ENCODE data around the gene EPHB2. TPM values are rescaled to one million over a fixed set of nuclear protein-coding genes. Genes with fewer than 3 reads are reported as not detected.

Gene EPHB2
- total RNA-seq, 1 experiment from 2014 or later, result 3.3 TPM

DNA sequence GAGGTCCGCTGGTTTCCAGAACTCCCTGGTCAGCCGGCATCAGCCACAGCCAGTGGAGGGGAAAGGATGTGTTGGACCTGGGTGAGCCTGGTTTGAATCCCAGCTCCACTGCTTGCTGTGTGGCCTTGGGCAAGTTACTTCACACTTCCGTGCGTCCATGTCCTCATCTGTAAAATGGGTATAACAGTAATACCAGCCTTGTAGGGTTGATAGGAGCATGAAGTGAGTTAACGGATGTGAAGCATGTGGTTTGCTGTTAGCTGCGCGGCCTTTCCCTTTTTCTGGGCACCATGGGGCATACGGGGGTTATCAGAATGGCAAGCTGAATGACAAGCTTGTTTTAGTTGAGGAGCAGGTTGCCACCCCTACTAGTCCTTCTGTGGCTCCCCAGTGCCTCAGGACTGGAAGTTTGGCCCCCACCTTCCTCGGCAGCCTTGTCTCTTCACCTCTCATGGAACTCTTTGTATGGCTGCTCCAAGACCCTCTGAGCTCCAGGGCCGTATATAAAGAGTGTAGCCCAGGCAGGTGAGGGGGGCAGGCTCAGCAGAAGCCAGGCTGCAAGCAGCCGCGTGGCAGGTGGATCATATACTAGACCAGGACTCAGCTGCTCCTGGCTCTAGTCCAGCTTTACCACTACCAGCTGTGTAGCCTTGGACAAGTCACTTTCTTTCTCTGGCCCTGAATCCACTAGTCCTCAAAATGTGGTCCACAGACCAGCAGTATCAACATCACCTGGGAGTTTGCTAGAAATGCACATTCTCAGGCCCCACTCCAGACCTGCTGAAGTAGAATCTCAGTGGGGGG lies 166.7 kb downstream of the EPHB2 start:
- DNase-seq (ENCODE audit: low spot score), result no peak

DNA sequence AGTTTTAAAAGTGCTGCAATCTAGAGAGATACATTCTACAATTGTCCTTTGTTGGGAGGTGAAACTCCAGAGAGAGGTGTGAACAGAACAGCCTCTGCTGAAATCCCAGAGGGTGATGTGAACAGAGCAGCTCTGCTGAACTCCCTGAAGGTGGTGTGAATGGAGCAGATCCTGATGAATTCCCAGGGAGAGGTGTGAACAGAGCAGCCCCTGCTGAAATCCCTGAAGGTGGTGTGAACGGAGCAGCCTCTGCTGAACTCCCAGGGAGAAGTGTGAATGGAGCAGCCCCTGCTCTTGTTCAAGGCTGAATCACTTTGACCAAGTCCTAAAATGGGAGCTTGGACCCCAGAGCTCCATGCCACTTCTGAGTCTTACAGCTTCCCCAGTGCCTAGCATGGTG lies 167.3 kb downstream of the EPHB2 start:
- DNase-seq (ENCODE audit: low spot score), result no peak

DNA sequence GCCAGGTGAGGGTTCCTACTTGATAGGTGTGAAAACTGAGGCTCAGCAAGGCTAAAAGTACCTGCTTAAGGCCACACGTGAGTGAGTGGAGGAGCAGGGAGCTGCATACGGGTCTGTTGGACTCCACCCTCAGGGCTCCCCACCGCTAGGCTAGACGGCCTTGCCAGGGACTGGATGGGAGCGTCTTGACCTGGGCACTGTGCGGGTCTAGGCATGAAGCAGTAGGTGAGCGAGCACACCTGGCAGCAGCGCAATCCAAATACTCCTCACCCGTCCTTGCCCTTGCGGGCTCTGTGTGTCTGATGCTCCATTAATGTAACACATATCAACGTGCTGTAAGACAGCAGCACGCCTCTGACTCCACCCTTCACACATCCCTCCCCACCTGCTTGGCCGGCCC lies 168.0 kb downstream of the EPHB2 start:
- no peak for DNase-seq (ENCODE audit: low spot score)

DNA sequence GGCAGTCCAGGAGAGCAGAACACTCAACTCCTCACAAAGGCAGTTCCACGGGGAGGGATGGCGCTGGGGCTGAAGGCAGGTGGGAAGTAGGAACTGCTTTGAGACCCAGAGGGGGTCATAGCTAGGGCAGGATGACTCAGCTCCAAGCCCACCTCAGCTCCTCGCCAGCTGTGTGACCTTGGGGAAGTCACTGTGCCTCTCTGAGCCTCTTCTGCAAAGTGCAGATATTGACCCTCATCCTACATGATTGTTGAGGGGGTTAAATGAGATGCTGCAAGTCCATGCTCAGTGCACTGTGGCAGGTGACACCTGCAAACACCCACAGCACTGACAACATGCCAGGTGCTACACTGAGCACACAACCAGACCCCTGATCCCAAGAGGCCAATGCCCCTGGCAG lies 168.8 kb downstream of the EPHB2 start:
- DNase-seq (ENCODE audit: low spot score), result no peak

DNA sequence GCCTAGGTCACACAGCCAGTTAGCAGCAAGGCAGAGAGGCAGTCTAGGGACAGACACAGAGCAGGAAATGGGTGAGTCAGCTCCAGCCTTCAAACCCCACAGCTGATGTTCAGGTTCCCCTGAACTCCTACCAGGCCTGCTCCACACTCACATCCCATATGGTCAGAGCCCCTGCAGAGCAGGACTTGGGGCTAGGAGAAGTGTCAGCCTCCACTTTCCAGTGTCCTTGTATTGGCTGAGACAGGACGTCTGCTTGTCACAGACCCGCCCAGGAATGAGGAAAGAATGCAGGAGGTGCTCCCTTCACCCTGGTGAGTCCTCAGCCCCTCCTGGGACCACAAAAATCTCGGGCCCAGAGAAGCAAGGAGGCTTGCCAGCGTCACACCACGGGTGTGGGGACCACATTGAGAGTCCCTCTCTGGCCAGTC lies 169.5 kb downstream of the EPHB2 start:
- DNase-seq (ENCODE audit: low spot score), result no peak

DNA sequence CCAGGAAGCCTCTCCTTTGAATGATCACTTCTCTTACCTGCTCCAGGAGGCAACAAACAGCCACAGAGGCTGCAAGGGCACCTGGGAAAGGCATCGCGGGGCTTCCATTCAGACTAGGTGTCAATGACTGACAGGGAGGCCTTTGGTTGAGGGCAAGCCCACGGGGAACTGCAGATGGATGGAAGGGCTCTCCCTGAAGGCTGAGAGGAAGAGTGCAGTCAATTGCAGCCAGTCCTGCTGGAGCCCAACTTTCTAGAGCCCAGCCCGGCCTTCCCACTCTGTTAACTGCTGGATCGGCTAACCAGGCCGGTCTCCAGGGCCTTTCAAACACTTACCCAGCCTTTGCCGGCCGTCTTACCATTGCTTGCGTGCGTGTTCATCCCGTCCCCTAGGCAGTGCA lies 172.8 kb downstream of the EPHB2 start:
- no peak for DNase-seq (ENCODE audit: low spot score)

DNA sequence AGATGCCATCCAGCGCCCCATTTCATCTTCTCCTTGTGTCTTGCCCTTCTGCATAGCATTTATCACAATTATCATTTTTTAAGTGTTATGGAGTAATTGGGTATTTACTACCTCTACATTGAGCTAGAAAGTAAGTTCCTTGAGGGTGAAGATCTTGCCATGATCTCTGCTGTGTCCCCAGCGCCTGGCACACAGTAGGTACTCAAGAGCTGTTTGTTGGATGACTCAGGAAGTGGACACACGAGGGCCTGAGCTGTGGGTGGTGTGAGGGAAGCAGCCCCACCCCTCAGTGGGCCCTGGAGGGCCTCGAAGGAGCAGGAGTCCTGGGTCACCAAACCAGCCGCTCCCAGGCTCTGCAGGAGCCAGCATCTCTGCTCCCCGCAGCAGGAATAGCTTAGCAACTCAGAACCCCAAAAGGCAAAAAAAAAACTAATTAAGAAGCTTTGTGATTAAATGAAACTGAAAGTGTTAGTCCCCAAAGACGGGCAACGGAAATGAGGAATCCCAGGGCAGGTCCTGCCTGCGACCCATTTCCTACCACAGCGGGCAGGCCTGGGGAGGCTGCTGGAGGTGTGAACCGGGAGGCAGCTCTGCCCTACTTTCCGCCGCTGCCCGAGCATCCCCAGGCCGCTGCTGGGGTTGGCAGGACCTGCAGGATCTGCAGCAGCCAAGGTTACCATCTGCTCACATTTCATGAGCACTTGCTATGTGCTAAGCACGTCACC lies 174.3 kb downstream of the EPHB2 start:
- DNase-seq (ENCODE audit: low spot score), result no peak

DNA sequence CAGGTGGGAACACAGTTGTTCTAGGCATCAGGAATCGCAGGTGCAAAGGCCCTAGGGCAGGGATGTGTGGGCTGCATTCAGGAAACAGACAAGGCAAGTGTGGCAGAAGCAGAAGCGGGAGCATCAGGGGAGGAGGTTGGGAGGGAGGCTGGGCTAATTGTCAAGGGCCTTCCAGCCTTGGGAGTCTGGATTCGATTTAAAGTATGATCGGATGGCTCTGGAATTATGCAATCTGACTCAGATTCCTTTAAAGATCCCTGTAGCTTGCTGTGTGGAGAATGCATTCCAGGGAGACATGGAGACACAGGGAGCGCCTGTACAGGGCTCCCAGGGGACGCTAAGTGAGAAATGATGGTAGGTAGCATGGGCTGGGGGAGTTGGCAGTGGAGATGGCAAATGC lies 175.6 kb downstream of the EPHB2 start:
- no peak for DNase-seq (ENCODE audit: low spot score)

DNA sequence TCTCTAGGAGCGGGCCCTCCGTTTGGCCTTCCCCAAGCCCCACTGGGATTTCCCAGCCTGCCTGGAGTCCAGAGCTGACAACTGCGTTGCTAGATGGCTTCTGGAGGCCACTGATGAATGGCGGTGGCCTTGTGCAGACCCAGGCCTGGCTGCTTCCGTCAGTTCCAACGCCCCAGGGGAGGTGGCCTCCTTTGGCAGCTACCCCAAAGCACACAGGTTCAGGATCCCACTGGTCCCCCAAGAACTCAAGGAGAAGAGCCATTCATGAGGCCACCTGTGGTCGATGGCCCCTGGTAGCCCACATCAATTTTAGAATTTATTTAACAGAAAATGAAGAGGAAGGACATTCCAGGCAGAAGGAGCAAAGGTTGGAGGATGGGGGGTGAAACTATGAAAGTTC lies 176.9 kb downstream of the EPHB2 start:
- DNase-seq (ENCODE audit: low spot score), result no peak

DNA sequence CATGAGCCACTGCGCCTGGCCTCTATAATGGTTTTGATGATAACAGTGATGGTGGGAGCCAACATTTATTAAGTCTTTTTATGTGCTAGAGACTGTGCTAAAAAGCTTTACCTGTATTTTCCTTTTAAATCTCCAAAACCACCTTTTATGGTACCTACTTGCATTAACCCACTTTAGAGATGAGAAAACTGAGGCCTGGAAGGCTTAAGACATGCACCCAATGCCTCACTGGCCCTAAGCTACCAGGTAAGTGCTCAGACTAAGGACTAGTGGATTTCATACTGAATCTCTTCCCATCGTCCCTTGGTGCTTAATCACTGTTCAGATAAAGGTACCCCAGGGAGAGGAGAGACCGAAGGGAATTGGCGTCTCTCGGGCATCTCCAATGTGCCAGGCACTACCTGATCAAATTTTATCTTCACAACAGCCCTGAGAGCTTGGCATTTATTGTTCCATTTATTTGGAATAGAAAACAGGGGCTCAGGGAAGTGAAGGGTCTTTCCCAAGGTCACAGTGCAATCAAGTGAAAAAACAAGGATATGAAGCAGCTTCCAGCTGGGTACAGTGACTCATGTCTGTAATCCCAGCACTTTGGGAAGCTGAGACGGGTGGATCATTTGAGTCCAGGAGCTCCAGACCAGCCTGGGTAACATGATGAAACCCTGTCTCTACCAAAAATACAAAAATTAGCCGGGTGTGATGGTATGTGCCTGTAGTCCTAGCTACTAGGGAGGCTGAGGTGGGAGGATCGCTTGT lies 177.9 kb downstream of the EPHB2 start:
- no peak for DNase-seq (ENCODE audit: low spot score)

DNA sequence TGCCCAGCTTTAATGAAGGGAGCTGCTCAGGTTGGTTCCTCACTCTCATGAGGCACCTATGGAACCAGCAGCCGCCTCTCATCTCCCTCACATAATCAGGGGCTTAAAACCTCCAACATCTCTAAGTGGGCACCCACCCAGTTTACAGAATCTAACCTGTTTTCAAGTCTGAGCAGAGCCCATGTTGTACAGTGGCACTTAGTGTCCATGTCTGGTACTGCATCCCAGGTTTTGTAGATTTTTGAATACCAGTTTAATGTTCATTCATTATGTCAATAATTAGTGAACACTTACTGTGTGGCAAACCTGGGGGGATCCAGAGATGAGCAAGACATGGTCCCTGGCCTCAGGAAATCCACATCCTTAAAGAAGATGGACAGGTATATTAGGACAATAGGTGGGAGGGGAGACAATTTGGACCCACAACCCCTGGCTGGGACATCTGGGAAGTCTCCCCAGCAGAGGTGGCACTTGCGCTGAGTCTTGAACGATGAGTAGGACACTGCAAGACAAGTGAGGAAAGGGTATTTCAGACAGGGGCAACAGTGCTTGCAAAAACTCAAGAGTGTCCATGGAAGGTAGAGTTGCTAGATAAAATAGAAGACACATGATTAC lies 178.7 kb downstream of the EPHB2 start:
- DNase-seq (ENCODE audit: low spot score), result peak; percentile 64

DNA sequence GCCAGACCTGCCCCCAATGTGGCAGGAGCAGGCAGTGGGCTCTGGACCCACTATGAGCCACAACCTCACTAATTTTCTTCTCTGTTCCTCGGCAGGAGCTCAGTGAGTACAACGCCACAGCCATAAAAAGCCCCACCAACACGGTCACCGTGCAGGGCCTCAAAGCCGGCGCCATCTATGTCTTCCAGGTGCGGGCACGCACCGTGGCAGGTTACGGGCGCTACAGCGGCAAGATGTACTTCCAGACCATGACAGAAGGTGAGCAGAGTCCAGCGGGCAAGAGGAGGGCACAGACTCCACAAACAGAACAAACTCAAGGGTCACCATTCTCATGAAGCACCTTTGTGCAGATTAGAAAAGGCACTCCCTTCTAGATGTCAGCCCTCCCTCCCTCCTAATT lies 182.2 kb downstream of the EPHB2 start:
- DNase-seq (ENCODE audit: low spot score), result no peak

DNA sequence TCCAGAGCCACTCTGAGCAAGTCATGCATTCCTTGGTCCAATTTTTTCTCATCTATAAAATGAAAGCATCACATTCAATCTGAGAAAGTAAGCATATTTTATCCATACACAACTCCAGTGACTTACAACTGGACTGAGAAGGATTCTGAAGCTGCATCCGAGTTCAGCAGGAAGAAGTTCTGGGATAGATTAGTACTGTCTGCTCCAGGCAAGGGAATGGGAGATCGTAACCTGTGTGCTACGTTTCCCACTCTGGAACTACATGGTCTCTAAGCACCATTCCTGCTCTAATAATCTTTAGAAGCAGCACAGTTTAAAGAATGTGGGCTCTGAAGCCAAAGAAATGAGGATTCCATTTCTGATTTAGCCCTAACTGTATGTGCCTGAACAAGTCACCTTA lies 182.7 kb downstream of the EPHB2 start:
- no peak for DNase-seq (ENCODE audit: low spot score)

DNA sequence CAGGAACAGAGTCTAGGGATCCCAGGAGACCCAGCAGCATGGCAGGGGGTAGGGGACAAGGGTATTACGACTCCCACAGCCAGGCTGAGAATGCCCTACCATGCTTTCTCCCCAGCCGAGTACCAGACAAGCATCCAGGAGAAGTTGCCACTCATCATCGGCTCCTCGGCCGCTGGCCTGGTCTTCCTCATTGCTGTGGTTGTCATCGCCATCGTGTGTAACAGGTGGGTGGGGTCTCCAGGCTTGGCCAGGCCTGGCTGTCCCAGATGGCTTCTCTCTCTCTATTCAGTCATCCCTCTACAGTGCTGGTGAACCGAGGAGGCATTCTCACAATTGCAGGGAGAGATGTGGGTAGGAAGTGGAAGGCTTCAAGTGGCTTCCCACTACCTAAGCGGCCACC lies 184.7 kb downstream of the EPHB2 start:
- no peak for DNase-seq (ENCODE audit: low spot score)

DNA sequence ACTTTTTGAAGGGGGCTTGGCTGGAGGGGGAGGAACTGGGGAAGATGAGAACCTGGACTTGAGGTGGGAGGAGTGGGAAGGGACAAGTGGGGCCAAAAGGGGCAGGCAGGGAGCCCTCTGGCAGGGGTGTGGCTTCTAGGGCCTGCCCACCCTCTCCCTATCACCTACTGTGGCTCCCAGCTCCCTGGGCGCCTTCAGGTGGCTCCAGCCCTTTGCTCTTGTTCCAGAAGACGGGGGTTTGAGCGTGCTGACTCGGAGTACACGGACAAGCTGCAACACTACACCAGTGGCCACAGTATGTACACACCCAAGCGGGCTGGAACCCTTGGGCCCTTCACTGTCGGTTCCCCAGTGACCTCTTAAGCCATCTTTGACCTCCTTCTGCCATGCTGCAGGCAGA lies 185.5 kb downstream of the EPHB2 start:
- no peak for DNase-seq (ENCODE audit: low spot score)

DNA sequence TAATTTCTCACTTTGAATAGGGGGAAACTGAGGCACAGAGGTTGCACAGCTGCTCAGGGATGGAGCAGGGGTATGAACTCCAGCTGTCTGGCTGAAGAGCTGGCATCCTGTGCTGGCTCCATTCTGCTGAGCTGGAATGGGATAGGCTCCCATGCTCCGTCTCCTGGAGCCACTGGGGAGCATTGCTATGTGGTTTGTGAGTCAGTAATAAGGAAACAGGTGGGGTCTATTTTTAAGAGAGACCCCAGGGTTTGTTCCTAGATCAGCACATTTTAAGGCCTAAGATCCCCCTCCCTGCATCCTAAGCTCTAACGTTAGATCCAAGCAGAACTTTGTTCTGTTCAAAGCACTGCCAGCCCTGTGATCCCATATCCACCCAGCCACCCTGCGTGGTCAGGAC lies 189.8 kb downstream of the EPHB2 start:
- DNase-seq (ENCODE audit: low spot score), result no peak

DNA sequence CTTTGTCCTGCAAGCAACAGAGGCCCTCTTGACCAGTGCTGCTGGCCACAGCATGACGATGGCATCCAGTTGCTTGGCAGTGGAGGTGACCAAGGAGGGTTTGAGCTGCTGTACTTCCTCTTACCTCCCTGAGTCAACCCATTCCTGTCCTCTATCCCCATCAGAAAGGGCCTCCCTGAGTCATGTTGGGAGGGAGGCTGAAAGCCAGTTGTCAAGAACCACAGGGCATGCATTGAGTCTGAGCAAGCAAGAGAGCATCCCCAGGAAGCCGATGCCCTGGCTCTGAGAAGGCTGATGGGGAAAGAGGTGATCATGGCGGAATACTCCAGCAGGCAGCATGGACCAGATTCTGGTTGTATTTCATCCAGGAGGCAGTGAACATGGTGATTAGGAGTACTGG lies 192.5 kb downstream of the EPHB2 start:
- no peak for DNase-seq (ENCODE audit: low spot score)

DNA sequence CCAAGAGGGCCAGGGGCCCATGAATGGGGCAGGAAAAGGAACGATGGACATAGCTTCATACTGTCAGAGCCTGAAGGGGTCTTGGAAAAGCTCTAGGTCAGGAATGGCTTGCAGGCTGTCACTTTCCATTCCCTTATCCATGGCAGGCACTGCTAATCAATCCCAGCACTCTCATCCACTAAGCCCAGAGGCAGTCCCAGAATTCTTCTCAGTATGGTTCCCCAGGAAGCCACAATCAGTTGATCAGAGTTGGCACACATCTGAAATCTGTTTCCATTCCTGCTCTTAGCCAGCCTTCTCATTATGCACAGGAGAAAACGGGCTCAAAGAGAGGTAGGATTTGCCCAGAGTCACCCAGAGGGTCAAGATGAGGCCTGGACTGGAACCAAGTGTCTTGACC lies 196.3 kb downstream of the EPHB2 start:
- no peak for DNase-seq (ENCODE audit: low spot score)

DNA sequence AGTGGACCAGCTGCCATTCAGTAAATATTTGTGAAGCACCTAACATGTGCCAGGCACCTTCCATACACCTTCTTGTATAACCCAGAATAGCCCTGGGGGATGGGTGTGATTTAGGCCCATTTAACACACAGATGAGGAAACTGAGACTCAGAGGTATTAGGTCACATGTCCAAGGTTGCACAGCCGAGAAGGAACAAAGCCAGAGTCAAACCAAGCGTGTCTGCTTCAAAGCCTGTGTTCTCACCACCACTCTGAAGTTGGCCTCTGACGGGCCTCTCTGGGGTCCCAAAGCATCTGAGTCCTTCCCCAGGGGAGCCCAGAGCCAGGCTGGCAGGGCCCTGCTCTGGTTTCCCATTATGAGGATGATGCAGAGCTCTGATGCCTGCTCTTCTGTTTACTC lies 196.9 kb downstream of the EPHB2 start:
- DNase-seq (ENCODE audit: low spot score), result no peak

DNA sequence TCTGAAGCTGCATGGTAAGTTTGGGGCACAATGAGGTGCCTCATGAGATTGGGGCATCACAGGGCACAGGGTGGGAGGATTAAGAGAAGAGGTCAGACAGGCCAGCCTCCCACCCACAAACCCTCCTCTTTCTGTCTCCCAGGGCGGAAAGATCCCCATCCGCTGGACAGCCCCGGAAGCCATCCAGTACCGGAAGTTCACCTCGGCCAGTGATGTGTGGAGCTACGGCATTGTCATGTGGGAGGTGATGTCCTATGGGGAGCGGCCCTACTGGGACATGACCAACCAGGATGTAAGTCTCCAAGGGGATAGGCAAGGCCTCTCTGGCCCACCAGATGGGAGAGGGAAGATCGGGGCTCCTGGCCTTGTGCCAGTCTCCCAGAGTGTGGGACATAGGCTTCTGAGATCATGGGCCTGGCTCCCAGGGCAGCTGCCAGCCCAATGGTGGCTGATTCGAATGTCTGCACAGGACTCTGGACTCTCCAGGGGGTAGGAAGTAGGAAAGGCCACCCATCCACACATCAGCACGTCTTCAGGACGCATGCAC lies 198.3 kb downstream of the EPHB2 start:
- no peak for DNase-seq (ENCODE audit: low spot score)

DNA sequence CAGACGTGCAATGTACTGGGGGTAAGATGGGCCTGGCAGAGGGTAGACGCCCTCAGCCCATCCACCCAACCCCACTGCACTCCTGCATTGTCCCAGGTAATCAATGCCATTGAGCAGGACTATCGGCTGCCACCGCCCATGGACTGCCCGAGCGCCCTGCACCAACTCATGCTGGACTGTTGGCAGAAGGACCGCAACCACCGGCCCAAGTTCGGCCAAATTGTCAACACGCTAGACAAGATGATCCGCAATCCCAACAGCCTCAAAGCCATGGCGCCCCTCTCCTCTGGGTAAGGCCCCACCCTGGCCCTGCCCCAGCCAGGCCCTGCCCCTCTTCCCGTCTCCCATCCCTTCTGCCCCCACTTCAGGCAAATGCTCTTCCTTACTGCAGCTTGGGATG lies 199.6 kb downstream of the EPHB2 start:
- no peak for DNase-seq (ENCODE audit: low spot score)

Measured in HT-29 (cell line).